ENCODE data around the gene HOXD12.
A peak's percentile ranks its signal among the peaks of the same experiment; 100 is the strongest.

The HOXD12 gene

DNA sequence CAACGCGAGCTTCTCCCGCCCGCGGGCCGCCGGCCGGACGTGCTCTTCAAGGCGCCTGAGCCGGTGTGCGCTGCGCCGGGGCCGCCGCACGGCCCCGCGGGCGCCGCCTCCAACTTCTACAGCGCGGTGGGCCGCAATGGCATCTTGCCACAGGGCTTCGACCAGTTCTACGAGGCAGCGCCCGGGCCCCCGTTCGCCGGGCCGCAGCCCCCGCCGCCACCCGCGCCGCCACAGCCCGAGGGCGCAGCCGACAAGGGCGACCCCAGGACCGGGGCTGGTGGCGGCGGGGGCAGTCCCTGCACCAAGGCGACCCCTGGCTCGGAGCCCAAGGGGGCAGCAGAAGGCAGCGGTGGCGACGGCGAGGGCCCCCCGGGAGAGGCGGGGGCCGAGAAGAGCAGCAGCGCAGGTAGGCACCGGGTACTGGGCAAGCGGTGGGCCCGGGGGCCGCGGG, 8.2 kb downstream of the HOXD12 start:
- peak; percentile 57 for DNase-seq

DNA sequence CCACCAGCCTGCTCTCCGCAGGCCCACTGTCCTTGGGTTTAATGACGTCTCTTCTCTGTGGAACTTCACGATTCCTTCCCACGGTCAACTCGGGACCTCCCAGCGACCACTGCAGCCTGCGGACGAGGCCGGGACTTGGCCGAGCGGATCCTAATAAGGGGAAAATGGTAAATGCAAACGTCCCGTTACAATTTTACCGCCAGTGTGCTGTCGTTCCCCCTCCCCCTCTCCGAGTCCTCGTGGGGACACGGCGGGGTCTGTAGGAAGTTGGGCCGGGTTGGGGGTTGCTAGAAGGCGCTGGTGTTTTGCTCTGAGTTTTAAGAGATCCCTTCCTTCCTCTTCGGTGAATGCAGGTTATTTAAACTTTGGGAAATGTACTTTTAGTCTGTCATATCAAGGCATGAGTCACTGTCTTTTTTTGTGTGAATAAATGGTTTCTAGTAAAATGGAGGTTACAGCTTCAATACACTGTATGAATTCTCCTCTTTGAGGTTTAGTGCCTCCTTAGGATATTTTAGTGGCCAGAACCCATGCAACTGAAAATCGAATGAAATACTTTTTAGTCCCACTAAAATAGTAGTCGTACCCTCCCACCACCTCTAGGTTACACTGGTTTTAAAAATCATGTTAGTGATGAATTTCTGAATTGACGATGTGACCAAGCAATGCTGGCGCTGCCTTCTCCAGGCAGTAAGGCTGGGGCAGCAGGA, 9.8 kb downstream of the HOXD12 start:
- peak; percentile 46 for DNase-seq

DNA sequence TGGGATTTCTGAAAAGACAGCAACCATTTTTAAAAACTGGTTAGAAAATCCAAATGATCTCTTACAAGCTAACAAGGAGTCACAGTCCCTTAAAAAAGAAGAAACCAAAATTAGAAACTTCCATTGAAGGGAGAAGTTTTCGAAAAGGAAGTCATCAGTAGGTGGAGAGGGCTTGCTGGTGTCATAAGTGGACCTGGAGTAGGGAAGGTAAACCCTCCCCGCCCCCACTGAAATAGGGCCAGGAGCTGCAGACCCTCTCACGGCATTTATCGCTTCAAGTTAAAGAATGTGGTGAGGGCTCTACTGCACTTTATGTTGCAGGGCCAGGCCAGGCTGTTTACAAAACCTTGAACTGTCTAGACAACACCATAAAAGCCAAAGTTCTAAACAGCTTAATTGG, 10.4 kb downstream of the HOXD12 start:
- peak; percentile 42 for DNase-seq

DNA sequence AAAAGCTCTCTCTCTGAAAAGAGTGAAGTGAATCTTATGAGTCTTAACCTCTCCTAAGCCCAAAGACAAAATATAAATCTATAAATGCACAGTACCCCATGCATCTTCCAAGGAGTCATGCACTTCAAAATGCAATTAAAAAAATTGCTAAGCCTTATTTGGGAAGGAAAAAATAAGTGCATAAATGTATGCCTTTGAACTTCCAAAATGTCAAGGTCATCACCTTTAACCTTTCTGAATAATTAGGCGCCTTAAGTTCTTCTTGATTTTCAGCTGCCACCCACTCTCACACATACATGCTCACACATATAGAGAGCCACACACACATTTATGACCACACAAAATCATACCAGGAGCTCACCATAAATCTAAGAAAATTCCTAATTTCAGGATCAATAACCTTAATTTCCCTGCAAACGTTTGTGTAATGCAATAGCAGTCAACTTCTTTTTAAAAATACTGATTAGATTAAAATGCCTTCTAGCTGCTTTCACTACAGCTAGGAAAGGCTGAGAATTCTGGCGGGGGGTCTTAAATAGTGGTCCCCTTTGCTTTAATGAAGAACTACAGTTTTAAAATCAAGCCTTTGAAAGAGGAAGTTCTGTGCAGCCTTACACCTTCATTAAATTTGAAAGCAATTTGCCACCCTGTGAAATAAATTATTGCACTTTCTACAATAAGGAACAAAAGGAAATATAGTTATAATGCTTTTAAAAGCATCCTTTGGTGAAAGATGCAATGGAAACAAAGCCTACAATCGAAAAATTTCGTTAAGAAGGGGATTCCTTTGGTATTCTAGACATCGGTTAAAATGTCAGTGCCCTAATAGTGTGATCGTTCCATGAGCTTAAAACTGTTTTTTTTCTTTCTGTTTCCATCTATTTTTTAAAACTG, 11.1 kb downstream of the HOXD12 start:
- peak; percentile 40 for DNase-seq

DNA sequence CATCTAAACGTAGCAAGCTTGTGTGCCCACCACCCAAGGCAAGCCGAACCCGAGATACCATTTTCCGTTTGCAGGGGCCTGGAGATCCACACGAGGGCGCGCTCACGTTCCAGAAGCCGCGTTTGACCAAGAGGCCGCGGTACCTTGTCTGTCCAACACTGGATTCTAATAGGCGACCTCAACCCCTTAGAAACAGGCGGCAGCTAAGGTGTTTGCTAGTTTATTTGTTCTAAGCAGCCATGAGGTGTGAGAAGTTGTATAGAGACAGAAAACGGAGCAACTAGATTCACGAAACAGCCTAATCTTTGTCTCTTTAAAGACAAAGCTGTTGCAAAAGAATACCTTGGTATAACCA, 11.7 kb downstream of the HOXD12 start:
- DNase-seq, result peak; percentile 91

DNA sequence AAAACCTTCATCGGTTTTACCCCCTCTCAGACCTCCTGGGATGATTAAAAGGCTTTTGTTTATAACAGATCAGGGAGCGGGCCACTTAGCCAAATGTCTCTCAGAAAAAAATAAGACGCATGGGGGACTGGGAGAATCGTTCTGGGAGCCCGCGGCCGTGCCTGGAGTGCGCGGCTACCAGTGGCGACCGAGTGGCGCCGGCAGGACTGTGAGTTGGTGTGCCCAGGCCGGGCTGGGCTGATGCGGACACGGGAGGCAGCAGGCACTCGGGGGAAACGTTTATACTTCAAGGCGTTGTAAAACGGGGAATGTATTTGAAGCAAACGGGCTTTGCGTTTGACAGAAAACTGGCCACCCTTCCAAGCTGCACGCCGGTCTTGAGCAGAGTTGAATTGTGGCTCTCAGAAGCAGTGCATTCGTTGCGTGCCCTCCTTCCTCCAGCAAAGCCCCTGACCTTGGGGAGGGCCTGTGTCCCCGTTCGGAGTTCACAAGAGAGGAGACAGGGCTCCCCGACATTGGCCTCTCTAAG, 12.3 kb downstream of the HOXD12 start:
- peak; percentile 58 for DNase-seq

DNA sequence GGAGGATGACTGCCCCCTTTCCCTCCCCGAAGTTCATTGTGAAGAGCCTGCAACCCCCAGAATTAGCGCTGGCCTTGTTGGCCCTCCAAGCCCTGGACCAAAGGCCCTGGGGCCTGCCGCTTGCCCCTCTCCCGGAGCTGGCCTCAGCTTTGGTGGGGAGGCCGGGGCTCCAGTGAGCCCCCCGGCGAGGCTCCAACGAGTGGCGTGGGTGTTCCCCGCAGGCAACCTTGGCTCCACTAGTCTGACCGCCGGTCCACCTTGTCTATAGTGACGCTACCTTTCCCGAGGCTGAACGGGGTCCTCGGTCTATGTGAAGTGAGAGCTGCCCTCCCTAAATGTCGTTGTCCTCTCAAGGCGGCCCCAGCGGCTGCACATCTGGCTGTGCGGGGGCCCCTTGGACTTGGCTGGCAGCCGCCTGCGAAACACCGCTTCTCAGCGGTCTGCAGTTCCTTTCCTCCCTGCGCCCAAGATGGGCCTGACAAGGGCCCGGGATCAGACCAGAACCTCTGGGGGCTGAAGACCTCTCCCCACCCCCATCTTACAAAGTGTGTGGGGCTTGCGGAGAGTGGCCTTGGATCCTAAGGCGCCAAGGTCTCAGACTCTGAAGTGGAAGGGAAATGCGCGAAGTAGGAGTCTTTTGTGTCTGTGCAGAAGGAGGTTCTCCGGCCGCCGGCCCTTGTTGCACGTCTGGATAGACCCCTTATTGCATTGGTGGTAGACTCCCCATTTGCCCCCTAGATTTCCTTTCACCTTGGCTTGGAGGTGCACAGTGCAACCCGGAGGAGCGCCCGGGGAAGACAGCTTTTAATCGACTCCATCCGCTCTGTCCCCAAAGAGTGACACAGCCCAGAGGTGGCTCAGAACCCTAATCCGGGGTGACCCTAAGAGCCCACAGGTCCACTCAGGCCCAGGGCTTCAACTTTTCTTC, 13.0 kb downstream of the HOXD12 start:
- DNase-seq, result peak; percentile 56

DNA sequence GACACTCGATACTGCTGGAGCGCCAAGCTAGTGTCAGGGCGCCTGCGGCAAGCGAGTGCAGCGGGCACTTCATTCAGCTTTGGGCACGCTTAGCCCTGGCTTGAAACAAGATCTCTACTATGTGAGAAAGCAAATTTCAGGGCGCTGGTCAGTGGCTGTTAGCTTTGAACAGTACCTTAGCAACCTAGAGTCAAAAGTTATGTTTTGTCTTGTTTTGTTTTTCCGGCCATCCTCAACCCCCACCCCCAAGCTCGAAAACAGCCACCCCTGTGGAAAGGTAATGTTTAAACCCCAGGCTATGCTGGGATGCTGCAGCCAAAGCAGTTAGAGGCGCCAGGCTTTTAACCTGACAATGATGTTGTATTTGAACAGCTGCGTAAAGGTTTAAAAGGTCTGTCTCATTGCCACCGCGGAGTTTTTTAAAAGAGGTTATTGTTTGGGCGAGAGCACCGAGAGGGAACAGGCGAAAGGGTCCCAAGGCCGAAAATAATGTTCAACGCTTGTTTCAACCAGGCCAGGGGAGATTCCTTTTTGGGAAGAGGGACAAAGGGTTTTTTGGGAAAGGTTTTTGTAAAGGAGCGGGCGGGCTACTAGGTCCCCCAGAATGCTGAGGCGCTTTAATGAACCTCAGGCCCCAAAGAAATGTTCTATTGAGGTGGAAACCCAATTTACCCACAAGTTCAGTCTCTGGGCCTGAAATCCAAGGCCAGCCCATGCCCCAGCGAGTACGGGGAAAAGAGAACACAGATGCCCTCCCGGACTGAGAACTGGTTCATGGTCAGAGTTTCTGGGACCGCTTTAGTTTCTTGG, 14.7 kb downstream of the HOXD12 start:
- peak; percentile 96 for DNase-seq

DNA sequence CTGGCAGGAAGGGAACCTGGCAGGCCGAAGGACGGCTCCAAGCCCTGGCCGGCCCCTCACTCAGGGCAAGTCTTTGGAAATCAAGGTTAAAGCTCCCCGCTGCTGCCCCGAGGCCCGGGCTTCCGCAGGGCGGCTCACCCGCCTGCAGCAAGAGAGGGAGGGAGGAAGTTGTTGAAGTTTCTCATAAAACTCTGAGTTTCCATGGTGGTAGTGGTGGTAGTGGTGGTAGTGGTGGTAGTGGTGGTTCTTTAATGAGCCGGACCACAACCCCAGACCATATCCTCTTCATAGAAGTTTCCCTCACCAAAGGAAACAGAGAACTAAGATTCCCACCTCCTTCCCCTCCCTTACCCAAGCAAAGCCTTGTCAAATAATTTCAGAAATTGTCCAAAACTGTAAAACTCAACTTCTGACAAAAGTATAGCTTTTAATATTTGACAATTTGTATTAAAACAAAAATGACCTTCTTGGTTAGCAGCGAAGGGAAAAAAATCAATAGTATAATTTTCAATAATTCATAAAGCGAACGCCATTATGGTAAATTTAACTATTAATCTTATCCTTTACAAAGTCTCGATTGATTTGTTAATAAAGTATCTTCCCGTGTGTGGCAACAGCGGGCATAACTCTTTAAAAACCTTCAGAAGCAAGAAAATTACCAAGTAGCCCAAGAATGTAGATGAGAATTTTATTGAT, 15.5 kb downstream of the HOXD12 start:
- DNase-seq, result peak; percentile 34

DNA sequence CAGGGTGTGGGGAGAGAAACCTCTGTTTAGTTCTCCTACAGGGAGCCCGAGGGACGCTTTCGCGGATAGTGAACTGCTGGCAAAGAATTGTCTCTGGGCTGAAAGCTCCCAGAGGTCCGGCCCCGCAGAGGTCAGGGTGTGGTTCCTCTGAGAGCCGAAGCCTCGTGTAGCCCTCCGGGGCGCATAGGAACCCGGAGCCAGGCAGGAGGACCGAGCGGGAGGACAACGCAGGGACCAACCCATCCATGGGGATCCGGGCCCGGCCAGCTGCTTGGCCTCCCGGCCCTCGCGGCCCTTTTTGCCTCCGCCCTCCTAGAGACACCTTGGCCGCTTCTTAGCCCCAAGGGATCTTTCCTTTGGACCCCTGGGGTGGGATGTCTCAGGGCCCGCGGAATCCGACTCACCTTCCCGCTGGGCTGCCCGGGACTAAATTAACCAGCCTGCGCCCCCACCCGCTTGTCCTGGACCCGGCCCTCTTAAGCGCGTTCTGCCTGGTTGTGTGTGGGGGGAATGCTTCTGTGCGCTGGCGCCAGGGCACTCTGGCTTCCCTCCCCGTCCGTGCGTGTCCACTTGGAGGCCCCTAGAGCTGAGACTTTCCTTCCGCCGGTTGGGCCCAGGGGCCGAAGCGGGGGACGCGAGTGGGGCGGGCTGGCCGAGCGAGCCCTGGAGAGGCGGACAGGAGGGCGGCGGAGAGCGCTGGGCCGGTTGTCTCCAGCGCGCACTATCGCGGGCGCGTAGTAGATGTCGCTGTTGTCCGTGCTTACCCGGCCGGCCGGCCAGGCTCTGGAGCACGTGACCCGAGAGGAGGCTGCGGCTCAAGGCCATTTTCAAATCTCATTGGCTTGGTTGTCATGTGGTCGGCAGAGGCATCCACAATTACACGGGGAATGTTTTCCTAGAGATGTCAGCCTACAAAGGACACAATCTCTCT, 16.6 kb downstream of the HOXD12 start, which contains the start of gene HOXD10:
TSS of gene HOXD10 (plus strand) at position 896 of the 931 bp plus-strand sequence. CDS start 56 bp downstream, outside the sequence.
- DNase-seq, result no peak

DNA sequence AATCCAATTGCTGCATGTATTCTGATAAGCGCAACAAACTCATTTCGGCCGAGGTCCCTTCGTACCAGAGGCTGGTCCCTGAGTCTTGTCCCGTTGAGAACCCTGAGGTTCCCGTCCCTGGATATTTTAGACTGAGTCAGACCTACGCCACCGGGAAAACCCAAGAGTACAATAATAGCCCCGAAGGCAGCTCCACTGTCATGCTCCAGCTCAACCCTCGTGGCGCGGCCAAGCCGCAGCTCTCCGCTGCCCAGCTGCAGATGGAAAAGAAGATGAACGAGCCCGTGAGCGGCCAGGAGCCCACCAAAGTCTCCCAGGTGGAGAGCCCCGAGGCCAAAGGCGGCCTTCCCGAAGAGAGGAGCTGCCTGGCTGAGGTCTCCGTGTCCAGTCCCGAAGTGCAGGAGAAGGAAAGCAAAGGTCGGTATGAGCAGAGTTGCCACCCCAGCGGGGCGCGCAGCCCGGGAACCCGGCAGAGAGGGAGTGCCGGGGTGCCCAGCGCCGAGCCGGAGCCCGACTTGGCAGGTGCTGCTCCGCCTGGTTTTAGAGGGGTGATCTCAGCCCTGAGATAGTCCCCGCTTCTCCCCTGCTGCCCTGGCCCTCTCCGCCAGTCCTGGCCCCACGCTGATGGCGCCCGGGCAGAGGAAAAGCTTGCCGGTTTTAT, 17.7 kb downstream of the HOXD12 start:
- no peak for DNase-seq

DNA sequence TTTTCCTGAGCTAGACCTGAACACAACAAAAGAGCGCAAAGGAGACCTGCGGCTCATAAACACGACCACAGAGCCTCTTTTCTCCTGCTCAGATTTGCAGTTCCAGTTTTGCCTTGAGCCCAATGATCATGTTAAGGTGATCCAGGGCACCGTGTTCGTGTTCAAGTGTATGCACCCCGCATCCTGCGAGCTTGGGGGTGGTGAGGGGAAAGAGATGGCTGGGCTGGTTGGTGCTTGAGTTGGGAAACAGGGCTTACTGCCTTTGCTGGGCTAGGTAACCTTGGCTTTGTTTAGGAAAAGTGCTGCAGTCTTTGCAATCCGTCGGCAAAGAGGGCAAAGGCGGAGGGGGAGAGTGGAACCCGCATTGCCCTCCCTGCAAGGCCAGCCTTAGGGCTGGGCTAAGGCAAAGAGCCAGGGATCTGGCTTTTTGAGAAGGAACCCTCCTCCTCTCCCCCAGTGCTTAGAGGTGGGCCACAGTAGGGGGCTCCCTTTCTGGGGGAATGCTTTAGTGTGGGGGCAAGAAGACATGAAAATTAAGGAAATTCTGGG, 18.3 kb downstream of the HOXD12 start:
- no peak for DNase-seq

DNA sequence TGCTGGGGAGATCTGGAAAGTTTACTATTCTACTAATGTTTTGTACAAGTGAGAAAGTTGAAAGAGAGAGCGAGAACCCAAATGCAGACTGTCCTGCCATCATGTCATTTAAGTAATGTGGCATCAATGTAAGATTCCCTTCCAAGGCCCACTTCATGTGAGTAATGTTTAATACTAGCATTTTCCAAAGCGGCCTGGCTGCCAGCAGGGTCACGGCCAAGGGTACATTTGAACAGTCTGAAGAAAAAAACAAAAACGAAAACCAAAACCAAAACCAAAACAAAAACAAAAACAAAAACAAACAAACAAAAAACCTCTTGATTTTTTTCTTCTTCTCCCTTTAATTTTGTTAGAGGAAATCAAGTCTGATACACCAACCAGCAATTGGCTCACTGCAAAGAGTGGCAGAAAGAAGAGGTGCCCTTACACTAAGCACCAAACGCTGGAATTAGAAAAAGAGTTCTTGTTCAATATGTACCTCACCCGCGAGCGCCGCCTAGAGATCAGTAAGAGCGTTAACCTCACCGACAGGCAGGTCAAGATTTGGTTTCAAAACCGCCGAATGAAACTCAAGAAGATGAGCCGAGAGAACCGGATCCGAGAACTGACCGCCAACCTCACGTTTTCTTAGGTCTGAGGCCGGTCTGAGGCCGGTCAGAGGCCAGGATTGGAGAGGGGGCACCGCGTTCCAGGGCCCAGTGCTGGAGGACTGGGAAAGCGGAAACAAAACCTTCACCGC, 19.2 kb downstream of the HOXD12 start:
- DNase-seq, result no peak

DNA sequence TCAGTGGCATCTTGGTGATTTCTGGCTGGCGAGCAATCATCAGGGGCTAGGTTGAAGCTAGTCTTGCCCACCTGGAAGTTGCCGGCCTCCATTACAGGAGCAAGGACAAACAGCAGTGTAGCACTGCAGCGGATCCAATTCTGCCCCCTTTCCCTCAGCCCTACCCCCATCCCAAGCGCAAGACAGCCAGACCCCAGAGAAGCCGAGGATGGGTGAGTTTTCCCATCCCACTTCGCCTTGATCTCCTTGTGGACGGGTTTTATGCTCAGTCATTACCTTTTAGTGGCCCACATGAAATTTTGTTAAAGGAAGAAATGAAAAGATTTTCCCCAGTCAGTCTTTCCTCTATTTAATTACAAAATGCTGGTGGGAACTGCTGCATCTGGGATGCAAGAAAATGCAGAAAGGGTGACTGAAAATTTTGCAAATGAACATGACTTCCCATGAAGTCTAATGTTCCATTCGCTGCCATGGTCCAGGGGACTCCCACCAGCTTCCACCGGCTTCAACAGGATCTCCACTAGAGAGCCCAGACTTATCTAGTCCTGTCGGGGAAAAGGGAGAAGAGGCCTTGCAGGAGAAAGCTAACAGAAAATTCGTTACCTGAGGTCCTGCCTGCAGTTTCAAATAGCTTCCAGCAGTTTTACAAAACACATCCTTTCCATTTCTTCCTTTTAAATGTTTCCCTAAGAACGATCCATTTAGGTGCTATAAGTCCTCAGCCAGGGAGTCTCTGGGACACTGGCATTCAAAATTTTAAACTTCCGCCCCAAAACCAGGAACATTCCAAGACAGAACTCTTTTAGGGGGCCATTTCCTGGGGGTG, 21.0 kb downstream of the HOXD12 start:
- DNase-seq, result no peak

DNA sequence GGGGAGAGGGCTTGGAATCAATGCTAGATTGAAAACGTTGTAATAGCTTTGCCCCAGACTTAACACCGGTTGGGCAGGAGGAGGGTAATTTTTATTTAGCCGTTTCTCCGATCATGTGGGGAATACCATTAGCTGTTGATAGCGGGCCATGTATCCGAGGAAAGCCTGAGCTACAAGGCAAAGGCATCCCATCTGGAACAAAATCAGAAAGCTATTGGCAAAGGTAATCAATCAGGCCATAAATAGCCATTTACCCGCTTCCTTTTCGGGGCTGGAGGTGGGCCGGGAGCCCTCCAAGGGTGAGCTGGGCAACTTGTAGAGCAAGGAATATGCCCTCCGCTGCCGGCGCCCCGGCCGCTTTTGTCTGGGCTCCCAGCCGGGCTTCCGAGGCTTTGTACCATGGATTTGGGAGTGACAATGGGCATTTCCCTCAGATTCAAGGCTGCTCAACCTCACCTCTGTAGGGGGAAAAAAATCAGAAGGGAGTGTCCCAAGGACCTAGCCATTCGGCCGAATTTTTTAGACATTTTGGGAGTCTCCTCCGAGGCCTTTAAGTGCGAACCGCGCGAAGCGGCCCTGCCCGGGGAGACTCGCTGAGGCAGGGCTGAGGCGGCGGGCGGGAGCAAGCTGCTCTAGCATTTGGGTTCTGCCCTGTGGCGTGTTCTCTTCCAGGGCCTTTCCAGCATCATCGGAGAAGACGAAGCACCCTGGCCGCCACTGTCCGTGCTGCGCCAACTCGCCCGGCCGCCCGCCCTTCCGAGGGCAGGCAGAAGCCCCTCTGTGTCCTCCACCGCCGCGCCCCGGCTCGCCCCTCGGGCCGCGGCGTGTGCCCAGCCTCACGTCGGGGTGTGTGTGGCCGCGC, 21.8 kb downstream of the HOXD12 start:
- DNase-seq, result no peak

DNA sequence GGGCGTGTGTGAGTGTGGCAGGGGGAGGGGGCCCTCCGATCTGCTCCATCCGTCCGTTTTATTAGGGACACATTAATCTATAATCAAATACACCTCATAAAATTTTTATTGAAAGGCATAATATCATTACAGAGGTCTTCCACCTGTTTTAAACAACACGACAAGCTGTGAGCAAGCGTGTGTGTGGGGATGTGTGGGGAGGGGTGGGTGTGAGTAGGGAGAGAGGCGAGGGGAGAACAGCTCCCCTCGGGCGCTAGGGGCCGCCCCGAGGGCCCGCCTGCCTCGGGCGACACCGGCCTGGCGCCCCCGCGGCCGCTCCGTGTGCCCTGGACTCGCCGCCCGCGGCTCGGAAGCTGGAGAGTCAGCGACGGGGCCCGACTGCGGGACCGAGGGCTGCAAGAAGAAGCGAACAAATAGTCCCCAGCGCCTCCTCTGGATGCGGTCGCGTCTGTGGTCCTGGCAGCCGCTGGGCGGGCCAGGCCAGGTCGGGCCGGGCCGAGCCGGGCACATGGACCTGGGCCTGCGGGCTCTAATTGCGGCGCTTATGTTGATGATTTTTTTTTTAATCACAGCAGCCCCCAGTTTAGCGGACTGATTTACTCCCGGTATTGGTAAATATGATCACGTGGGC, 22.6 kb downstream of the HOXD12 start:
- DNase-seq, result no peak
